Caco-2 (cell line): Measurements from ENCODE around the gene MLLT10. TPM values are rescaled to one million over a fixed set of nuclear protein-coding genes. Genes with fewer than 3 reads are reported as not detected.
"Not testable (repeated sequence)": the region's sequence is repeated elsewhere in the genome, so short reads cannot be mapped to it uniquely, and the experiment has no call there.

Experiments used
- BruUV-seq: library from RNA; stranded (reverse); fragments of 400-500 nt; replicated peaks from 2 replicates; lab custom pipeline; 2021; lab: Mats Ljungman, UMichigan
- CTCF ChIA-PET: fragments of 300-600 bp; sonication (Branson Sonifier 250); formaldehyde crosslinking; loops from one replicate; lab custom pipeline; 2022; ENCODE audit warnings: antibody characterized with exemption; lab: Charles Lee
- POLR2A ChIA-PET: fragments of 300-600 bp; sonication (Branson Sonifier 250); formaldehyde crosslinking; loops from one replicate; lab custom pipeline; 2022; ENCODE audit warnings: antibody characterized with exemption; lab: Charles Lee
- DNase-seq, 2 experiments: peaks; one replicate each; pipeline versions ENCODE4 v3.0.0 to v3.0.0-alpha.2; 2020 to 2022
- H3K27me3 ChIP-seq: replicated peaks from 2 replicates; pipeline ENCODE4 v1.6.0; 2011; ENCODE audit warnings: low read length; ENCODE audit not compliant: control insufficient read depth, insufficient read depth
- H3K36me3 ChIP-seq: 2 replicates; pipeline ENCODE4 v1.5.1; 2011; ENCODE audit warnings: low read length; ENCODE audit not compliant: control insufficient read depth, insufficient read depth
- H3K4me1 ChIP-seq: fragments of 250-450 bp; sonication (Bioruptor Pico); 2 replicates; pipeline ENCODE4 v1.5.1; 2020; ENCODE audit warnings: mild to moderate bottlenecking
- H3K4me3 ChIP-seq: 2 replicates; pipeline ENCODE4 v1.5.1; 2011; ENCODE audit warnings: low read depth, mild to moderate bottlenecking, control low read depth, low read length
- H3K9me3 ChIP-seq: fragments of 250-450 bp; sonication (Bioruptor Pico); 2 replicates; pipeline ENCODE4 v1.5.1; 2020; ENCODE audit warnings: mild to moderate bottlenecking, moderate library complexity
- H3K27ac Mint-ChIP-seq: one replicate; pipeline ENCODE4 v1.8.0; 2022; ENCODE audit warnings: mixed read lengths; ENCODE audit not compliant: unreplicated experiment
- H3K27me3 Mint-ChIP-seq: one replicate; pipeline ENCODE4 v1.8.0; 2022; ENCODE audit warnings: mixed read lengths; ENCODE audit not compliant: insufficient read depth, unreplicated experiment
- H3K36me3 Mint-ChIP-seq: one replicate; pipeline ENCODE4 v1.8.0; 2022; ENCODE audit warnings: mild to moderate bottlenecking, mixed read lengths; ENCODE audit not compliant: insufficient read depth, unreplicated experiment
- H3K4me1 Mint-ChIP-seq: one replicate; pipeline ENCODE4 v1.8.0; 2022; ENCODE audit warnings: low read depth, mixed read lengths; ENCODE audit not compliant: unreplicated experiment
- H3K4me3 Mint-ChIP-seq: one replicate; pipeline ENCODE4 v1.8.0; 2022; ENCODE audit warnings: mild to moderate bottlenecking, moderate library complexity, mixed read lengths; ENCODE audit not compliant: unreplicated experiment
- H3K9me3 Mint-ChIP-seq: one replicate; pipeline ENCODE4 v1.8.0; 2022; ENCODE audit warnings: mixed read lengths; ENCODE audit not compliant: unreplicated experiment
- intact Hi-C: fragments of 100-400 bp; cut with micrococcal nuclease; formaldehyde crosslinking; loops from one replicate; pipeline ENCODE4 v1.10.0; 2022; ENCODE audit not compliant: unreplicated experiment
- total RNA-seq: library from RNA; stranded (reverse); gene quantifications from 2 replicates; pipeline ENCODE4 v1.2.3, GENCODE V29; 2022
- TF ChIP-seq, protein P1 (sequence below), 2 experiments: fragments of 200-600 bp in 1 of 2; IDR thresholded peaks; 1 replicate in 1 of 2; 2 replicates in 1 of 2; pipeline versions ENCODE4 v1.5.1 to v1.8.0; 2011 to 2022; ENCODE audit warnings: antibody characterized with exemption in 1 of 2, control low read depth in 1 of 2, inconsistent platforms in 1 of 2, low read depth in 1 of 2, low read length in 1 of 2, mild to moderate bottlenecking in 1 of 2, moderate library complexity in 1 of 2; ENCODE audit not compliant: insufficient read depth in 1 of 2, severe bottlenecking in 1 of 2, unreplicated experiment in 1 of 2

MLLT10 gene
- total RNA-seq, 1 experiment from 2014 or later = 84.3 TPM

DNA sequence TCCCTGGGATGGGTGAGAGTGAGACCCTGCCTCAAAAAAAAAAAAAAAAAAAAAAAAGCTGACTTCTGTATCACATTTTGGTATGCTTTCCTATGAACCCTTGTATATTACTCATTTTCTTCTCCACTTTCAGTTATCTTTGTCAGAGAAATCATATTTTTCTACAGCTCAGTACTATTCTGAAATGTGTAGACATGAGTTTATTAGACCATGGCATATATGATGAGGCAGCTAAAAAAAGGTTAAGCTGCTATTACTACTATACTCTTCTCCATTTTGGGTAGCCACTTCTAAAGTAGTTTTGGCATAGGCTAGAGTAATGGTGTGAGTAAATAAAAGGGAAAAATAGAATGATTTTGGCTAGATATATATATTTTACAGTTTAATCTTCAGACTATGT, 53.4 kb downstream of the MLLT10 start:
- intact Hi-C loops = no loop called here
- peaks cover 63% of the 10 kb centered on the region for H3K36me3 Mint-ChIP-seq
- TF ChIP-seq, protein P1, sequence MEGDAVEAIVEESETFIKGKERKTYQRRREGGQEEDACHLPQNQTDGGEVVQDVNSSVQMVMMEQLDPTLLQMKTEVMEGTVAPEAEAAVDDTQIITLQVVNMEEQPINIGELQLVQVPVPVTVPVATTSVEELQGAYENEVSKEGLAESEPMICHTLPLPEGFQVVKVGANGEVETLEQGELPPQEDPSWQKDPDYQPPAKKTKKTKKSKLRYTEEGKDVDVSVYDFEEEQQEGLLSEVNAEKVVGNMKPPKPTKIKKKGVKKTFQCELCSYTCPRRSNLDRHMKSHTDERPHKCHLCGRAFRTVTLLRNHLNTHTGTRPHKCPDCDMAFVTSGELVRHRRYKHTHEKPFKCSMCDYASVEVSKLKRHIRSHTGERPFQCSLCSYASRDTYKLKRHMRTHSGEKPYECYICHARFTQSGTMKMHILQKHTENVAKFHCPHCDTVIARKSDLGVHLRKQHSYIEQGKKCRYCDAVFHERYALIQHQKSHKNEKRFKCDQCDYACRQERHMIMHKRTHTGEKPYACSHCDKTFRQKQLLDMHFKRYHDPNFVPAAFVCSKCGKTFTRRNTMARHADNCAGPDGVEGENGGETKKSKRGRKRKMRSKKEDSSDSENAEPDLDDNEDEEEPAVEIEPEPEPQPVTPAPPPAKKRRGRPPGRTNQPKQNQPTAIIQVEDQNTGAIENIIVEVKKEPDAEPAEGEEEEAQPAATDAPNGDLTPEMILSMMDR (IDR thresholded peaks at IDR 0.05; ENCODE audit: insufficient read depth in 1 of 2, low read depth in 1 of 2, low read length in 1 of 2, severe bottlenecking in 1 of 2, unreplicated experiment in 1 of 2) = no peak
- no peak overlapping the region for H3K27ac Mint-ChIP-seq
- H3K27me3 ChIP-seq = no peaks in the 10 kb centered on the region
- H3K4me3 ChIP-seq = no peak overlapping the region
- peaks cover 24% of the 10 kb centered on the region for H3K4me1 Mint-ChIP-seq
- no peak for DNase-seq
- ChIA-PET POLR2A (no interaction called here), CTCF (no interaction called here)
- peaks cover 9% of the 10 kb centered on the region; the same call in 1 of the 2 replicates for H3K4me1 ChIP-seq
- H3K9me3 ChIP-seq = no peaks in the 10 kb centered on the region; the same call in 1 of the 2 replicates
- no peaks in the 10 kb centered on the region for H3K9me3 Mint-ChIP-seq
- H3K36me3 ChIP-seq = no peaks in the 10 kb centered on the region
- no peaks in the 10 kb centered on the region for H3K27me3 Mint-ChIP-seq
- no TSS peak for BruUV-seq
- no peak overlapping the region for H3K4me3 Mint-ChIP-seq

DNA sequence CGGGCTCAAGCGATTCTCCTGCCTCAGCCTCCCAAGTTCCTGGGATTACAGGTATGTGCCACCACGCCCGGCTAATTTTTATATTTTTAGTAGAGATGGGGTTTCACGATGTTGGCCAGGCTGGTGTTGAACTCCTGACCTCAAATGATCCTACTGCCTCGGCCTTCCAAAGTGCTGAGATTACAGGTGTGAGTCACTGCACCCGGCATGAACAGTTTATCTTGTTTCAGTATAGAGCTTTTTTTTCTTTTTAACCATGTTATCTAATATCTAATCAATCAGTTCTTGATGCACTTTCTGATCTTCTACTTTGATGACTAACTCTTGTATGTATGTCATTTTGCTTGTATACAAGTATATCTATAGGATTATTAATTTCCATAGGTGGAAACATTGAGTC, 54.1 kb downstream of the MLLT10 start:
- H3K9me3 ChIP-seq, H3K9me3 Mint-ChIP-seq, POLR2A ChIA-PET, H3K4me3 ChIP-seq, CTCF ChIA-PET, H3K36me3 ChIP-seq, BruUV-seq, H3K4me3 Mint-ChIP-seq, H3K27me3 ChIP-seq, intact Hi-C loops, H3K27me3 Mint-ChIP-seq, H3K4me1 ChIP-seq: not testable (repeated sequence)
- H3K27ac Mint-ChIP-seq = peak overlapping the region; percentile 64
- peaks cover 69% of the 10 kb centered on the region for H3K36me3 Mint-ChIP-seq
- peaks cover 24% of the 10 kb centered on the region for H3K4me1 Mint-ChIP-seq
- DNase-seq = peak in 1 of 2 experiments; percentile 48

DNA sequence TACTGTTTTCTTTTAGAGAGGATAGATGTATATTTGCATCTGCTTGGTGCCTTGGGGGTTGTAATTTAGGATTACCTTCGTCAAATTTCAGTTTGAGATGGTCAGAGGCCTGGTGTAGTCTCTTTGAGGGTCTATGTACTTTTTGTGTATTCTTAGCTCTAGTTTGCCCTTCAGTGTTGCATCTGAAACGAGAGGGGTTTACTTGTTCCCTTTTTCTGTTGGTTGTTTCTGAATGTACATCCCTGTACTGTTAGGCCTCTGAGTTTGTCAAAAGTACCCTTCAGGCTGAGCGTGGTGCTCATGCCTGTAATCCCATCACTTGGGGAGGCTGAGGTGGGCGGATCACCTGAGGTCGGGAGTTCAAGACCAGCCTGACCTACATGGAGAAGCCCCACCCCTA, 60.0 kb downstream of the MLLT10 start:
- ChIA-PET CTCF (no interaction called here), POLR2A (no interaction called here)
- no peaks in the 10 kb centered on the region for H3K27me3 Mint-ChIP-seq
- no peaks in the 10 kb centered on the region for H3K4me1 ChIP-seq
- BruUV-seq = no TSS peak
- H3K27me3 ChIP-seq = no peaks in the 10 kb centered on the region
- intact Hi-C loops = no loop called here
- peaks cover 56% of the 10 kb centered on the region for H3K36me3 Mint-ChIP-seq
- no peaks in the 10 kb centered on the region for H3K9me3 Mint-ChIP-seq
- H3K4me1 Mint-ChIP-seq = peaks cover 8% of the 10 kb centered on the region
- peaks cover 2% of the 10 kb centered on the region; the same call in 1 of the 2 replicates for H3K36me3 ChIP-seq
- no peak overlapping the region for H3K4me3 ChIP-seq
- H3K4me3 Mint-ChIP-seq = no peak overlapping the region
- H3K27ac Mint-ChIP-seq = peak overlapping the region; percentile 27
- H3K9me3 ChIP-seq = 0 out of 2 replicates have a peak, but pooled peaks cover 4% of the 10 kb centered on the region
- TF ChIP-seq, protein P1 (IDR thresholded peaks at IDR 0.05; ENCODE audit: insufficient read depth in 1 of 2, low read depth in 1 of 2, low read length in 1 of 2, severe bottlenecking in 1 of 2, unreplicated experiment in 1 of 2) = no peak
- no peak for DNase-seq
